ENCODE results near the gene TTLL11.
"Not testable (repeated sequence)": the region's sequence is repeated elsewhere in the genome, so short reads cannot be mapped to it uniquely, and the experiment has no call there.

Gene TTLL11

GRCh38 chr9:122119721-122120120 lies 26.6 kb upstream of the TTLL11 start:
- Histone ChIP-seq H3K4me3 (ENCODE audit: low read depth in 1 of 2, low read length in 1 of 2) (no peak overlapping the region), H3K27me3 (peaks cover 5% of the 10 kb centered on the region), H3K36me3 (no peaks in the 10 kb centered on the region), H3K9me3 (no peaks in the 10 kb centered on the region), H3K4me1 (ENCODE audit: control insufficient read depth in 1 of 2, insufficient read depth in 1 of 2, low read depth in 1 of 2, low read length in 1 of 2) (no peaks in the 10 kb centered on the region), H3K27ac (no peak overlapping the region)
- no peak for TF ChIP-seq CTCF (IDR thresholded peaks at IDR 0.05)

GRCh38 chr9:122119166-122119521 lies 26.0 kb upstream of the TTLL11 start:
- Histone ChIP-seq H3K9me3 (no peaks in the 10 kb centered on the region), H3K4me1 (ENCODE audit: control insufficient read depth in 1 of 2, insufficient read depth in 1 of 2, low read depth in 1 of 2, low read length in 1 of 2) (no peaks in the 10 kb centered on the region), H3K36me3 (no peaks in the 10 kb centered on the region), H3K27ac (no peak overlapping the region), H3K27me3 (peaks cover under 1% of the 10 kb centered on the region), H3K4me3 (ENCODE audit: low read depth in 1 of 2, low read length in 1 of 2) (no peak overlapping the region)
- TF ChIP-seq CTCF (IDR thresholded peaks at IDR 0.05): no peak

GRCh38 chr9:122118343-122119165 lies 25.4 kb upstream of the TTLL11 start:
- Histone ChIP-seq H3K27me3 (no peaks in the 10 kb centered on the region), H3K27ac (no peak overlapping the region), H3K9me3 (no peaks in the 10 kb centered on the region), H3K4me1 (ENCODE audit: control insufficient read depth in 1 of 2, insufficient read depth in 1 of 2, low read depth in 1 of 2, low read length in 1 of 2) (no peaks in the 10 kb centered on the region), H3K4me3 (ENCODE audit: low read depth in 1 of 2, low read length in 1 of 2) (no peak overlapping the region), H3K36me3 (no peaks in the 10 kb centered on the region)
- TF ChIP-seq CTCF (IDR thresholded peaks at IDR 0.05): no peak

GRCh38 chr9:122117241-122117640 lies 24.1 kb upstream of the TTLL11 start:
- not testable (repeated sequence) for H3K4me1 ChIP-seq (ENCODE audit: control insufficient read depth in 1 of 2, insufficient read depth in 1 of 2, low read depth in 1 of 2, low read length in 1 of 2); H3K4me3 ChIP-seq (ENCODE audit: low read depth in 1 of 2, low read length in 1 of 2); H3K36me3 ChIP-seq; H3K27me3 ChIP-seq; H3K9me3 ChIP-seq; H3K27ac ChIP-seq

- no peak overlapping the region for H3K4me3 ChIP-seq (ENCODE audit: low read depth in 1 of 2, low read length in 1 of 2)
- no peak overlapping the region for H3K27ac ChIP-seq
- no peaks in the 10 kb centered on the region for H3K4me1 ChIP-seq (ENCODE audit: control insufficient read depth in 1 of 2, insufficient read depth in 1 of 2, low read depth in 1 of 2, low read length in 1 of 2)
- TF ChIP-seq CTCF (IDR thresholded peaks at IDR 0.05): no peak
- H3K36me3 ChIP-seq: no peaks in the 10 kb centered on the region
- H3K9me3 ChIP-seq: no peaks in the 10 kb centered on the region
- H3K27me3 ChIP-seq: no peaks in the 10 kb centered on the region
Measured at GRCh38 chr9:122116448-122117173, 23.5 kb upstream of the TTLL11 start.

GRCh38 chr9:122116040-122116439 lies 22.9 kb upstream of the TTLL11 start:
- no peak for TF ChIP-seq CTCF (IDR thresholded peaks at IDR 0.05)
- H3K27me3 ChIP-seq: no peaks in the 10 kb centered on the region
- no peaks in the 10 kb centered on the region for H3K4me1 ChIP-seq (ENCODE audit: control insufficient read depth in 1 of 2, insufficient read depth in 1 of 2, low read depth in 1 of 2, low read length in 1 of 2)
- no peak overlapping the region for H3K27ac ChIP-seq
- H3K36me3 ChIP-seq: no peaks in the 10 kb centered on the region
- H3K9me3 ChIP-seq: no peaks in the 10 kb centered on the region
- H3K4me3 ChIP-seq (ENCODE audit: low read depth in 1 of 2, low read length in 1 of 2): no peak overlapping the region
